Right atrium auricular region (tissue), 2 donors: ENCODE data around the gene CLDN6. TPM values are rescaled to one million over a fixed set of nuclear protein-coding genes. Genes with fewer than 3 reads are reported as not detected.
A peak's percentile ranks its signal among the peaks of the same experiment; 100 is the strongest.
"Not testable (repeated sequence)": the region's sequence is repeated elsewhere in the genome, so short reads cannot be mapped to it uniquely, and the experiment has no call there.

Experiments used
- DNase-seq: peaks from one replicate; pipeline ENCODE4 v3.0.0-alpha.2; 2019; ENCODE audit warnings: low spot score
- H3K27ac ChIP-seq, 2 donors: fragments of 200-600 bp; sonication (generic); 1 replicate in 1 of 2; 2 replicates in 1 of 2; pipeline ENCODE4 v1.5.1; 2016 to 2019
- H3K27me3 ChIP-seq, 2 donors: fragments of 200-600 bp; sonication (generic); one replicate each; pipeline versions ENCODE4 v1.5.1 to v1.6.0; 2017 to 2019
- H3K36me3 ChIP-seq: fragments of 200-600 bp; sonication (generic); one replicate; pipeline ENCODE4 v1.5.1; 2016
- H3K4me1 ChIP-seq, 2 donors: fragments of 200-600 bp; sonication (generic); one replicate each; pipeline versions ENCODE4 v1.5.1 to v1.6.0; 2017 to 2019
- H3K4me3 ChIP-seq, 2 donors: fragments of 200-600 bp; sonication (generic); 1 replicate in 1 of 2; 2 replicates in 1 of 2; pipeline ENCODE4 v1.5.1; 2017 to 2019; ENCODE audit warnings: mild to moderate bottlenecking in 1 of 2, moderate library complexity in 1 of 2
- H3K9me3 ChIP-seq, 2 donors: fragments of 200-600 bp; sonication (generic); one replicate each; pipeline ENCODE4 v1.5.1; 2019
- total RNA-seq, 2 donors: library from RNA; depleted of rRNA; stranded (reverse); fragments of >200 nt; gene quantifications; one replicate each; pipeline ENCODE4 v1.1.0, GENCODE V29; 2016
- TF ChIP-seq, protein P1 (sequence below), 2 donors: fragments of 200-600 bp; sonication (generic); IDR thresholded peaks; one replicate each; pipeline ENCODE4 v1.5.1; 2019; ENCODE audit warnings: antibody characterized with exemption in 2 of 2

The CLDN6 gene
- total RNA-seq, 2 donors from 2014 or later, result not detected

DNA sequence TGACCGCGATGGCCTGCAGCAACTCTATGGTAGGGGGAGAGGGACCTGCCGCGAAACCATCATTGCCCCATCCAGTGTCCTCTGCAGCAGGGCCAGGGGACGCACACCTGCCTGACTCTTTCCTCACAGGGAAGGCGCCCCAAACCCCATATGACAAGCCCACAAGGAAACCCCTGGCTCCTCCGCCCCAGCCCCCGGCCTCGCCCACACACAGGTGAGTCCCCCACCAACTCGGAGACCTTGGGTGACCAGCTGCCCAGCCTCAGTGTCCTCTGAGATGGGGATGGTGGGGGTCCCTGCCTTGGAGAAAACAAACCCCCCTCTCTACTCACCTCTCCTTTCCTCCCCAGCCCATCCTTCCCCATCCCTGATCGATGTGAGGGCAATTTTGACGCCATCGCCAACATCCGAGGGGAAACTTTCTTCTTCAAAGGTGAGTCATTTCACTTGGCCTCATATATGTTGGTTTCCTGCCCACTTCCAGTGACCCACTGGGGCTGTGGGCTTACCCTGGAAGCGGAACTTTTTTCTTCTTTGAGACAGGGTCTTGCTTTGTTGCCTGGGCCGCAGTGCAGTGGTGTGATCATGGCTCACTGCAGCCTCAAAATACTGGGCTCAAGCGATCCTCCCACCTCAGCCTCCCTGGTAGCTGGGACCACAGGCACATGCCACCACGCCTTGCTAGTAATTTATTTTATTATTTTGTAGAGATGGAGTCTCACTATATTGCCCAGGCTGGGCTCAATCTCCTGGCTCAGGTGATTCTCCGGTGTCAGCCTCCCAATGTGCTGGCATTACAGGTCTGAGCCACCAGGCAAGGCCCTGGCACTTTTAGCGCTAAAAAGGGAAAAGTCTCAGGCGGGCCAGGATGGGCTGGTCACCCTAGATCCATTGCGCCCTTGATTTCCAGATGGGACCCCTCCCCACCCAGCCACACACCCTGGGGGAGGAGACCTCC lies 39.5 kb upstream of the CLDN6 start:
- no peaks in the 10 kb centered on the region for H3K27me3 ChIP-seq
- H3K9me3 ChIP-seq, result no peaks in the 10 kb centered on the region
- peaks cover 0 to 21% of the 10 kb centered on the region in 2 donors for H3K4me1 ChIP-seq
- TF ChIP-seq, protein P1, sequence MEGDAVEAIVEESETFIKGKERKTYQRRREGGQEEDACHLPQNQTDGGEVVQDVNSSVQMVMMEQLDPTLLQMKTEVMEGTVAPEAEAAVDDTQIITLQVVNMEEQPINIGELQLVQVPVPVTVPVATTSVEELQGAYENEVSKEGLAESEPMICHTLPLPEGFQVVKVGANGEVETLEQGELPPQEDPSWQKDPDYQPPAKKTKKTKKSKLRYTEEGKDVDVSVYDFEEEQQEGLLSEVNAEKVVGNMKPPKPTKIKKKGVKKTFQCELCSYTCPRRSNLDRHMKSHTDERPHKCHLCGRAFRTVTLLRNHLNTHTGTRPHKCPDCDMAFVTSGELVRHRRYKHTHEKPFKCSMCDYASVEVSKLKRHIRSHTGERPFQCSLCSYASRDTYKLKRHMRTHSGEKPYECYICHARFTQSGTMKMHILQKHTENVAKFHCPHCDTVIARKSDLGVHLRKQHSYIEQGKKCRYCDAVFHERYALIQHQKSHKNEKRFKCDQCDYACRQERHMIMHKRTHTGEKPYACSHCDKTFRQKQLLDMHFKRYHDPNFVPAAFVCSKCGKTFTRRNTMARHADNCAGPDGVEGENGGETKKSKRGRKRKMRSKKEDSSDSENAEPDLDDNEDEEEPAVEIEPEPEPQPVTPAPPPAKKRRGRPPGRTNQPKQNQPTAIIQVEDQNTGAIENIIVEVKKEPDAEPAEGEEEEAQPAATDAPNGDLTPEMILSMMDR (IDR thresholded peaks at IDR 0.05), result no peak
- no peaks in the 10 kb centered on the region for H3K36me3 ChIP-seq
- no peak overlapping the region for H3K27ac ChIP-seq
- H3K4me3 ChIP-seq, result peak overlapping the region in 1 of 2 donors; percentile 95
- DNase-seq, result no peak

- Histone ChIP-seq H3K4me1 (peaks cover 0 to 21% of the 10 kb centered on the region in 2 donors), H3K36me3 (no peaks in the 10 kb centered on the region), H3K27me3 (no peaks in the 10 kb centered on the region), H3K4me3 (no peak overlapping the region), H3K27ac (no peak overlapping the region), H3K9me3 (no peaks in the 10 kb centered on the region)
- no peak for DNase-seq
- TF ChIP-seq, protein P1 (IDR thresholded peaks at IDR 0.05), result no peak
Measured at GRCh38 chr16:3056336-3057180, 38.6 kb upstream of the CLDN6 start.

DNA sequence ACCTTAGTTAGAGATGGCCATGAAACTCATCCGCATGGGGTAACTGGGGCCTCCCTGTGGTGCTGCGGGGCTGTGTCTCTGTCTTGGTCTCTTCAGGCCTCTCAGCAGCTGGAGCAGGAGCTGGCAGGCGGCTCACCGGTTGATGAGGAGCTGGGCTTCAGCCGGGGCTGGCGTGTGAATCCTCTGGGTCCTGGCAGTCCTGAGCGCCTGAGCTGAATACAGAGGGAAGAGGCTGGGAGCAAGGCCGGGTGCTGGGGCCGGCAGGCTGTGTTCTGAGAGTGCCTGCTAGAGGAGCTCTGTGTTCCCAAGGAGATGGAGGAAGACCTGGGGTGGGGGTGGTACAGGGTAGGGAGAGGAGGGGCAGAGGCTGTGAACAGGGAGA lies 37.7 kb upstream of the CLDN6 start:
- DNase-seq, H3K27ac ChIP-seq, H3K4me3 ChIP-seq, H3K9me3 ChIP-seq, H3K27me3 ChIP-seq, H3K36me3 ChIP-seq: not testable (repeated sequence)
- peaks cover 0 to 21% of the 10 kb centered on the region in 2 donors for H3K4me1 ChIP-seq

DNA sequence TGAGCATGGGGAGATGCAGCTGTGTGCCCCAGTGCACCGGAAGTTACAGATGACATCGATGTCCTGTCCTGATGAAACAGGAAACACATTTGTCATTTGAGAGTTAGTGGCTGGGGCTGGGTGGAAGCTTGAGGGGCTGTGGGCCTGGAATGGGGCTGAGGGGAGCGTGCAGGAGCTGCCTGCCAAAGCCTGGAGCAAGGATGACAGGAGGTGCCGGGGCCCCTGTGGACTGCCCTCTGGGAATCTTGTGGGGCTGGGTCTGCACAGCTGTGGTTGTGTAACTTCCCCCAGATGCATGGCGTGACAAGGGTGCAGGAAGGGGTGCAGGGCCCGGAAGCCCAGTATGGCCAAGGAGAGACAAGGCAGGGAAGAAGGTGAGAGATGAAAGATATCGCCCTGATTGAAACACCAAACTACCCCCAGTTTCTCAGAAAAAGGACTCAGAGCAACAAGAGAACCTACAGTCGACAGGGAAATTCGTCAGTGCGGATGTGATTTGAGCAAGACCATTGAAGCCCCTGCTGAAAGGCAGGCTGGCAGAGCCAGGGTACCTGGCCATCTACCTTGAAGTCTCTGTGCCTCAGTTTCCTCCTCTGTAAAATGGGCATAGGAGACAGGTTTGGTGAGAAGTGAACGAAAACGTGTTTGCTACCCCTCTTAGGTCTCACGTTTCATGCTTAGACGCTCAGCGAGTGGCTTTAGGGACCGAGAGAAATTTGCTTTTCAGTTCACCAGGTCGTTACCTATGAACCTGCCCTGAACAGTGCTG lies 37.2 kb upstream of the CLDN6 start:
- TF ChIP-seq, protein P1 (IDR thresholded peaks at IDR 0.05), result no peak
- no peaks in the 10 kb centered on the region for H3K27me3 ChIP-seq
- no peak overlapping the region for H3K27ac ChIP-seq
- DNase-seq, result no peak
- no peak overlapping the region for H3K4me3 ChIP-seq
- peaks cover 0 to 19% of the 10 kb centered on the region in 2 donors for H3K4me1 ChIP-seq
- no peaks in the 10 kb centered on the region for H3K9me3 ChIP-seq
- no peaks in the 10 kb centered on the region for H3K36me3 ChIP-seq

GRCh38 chr16:3053330-3053710 lies 35.3 kb upstream of the CLDN6 start:
- not testable (repeated sequence) for H3K27ac ChIP-seq, H3K9me3 ChIP-seq, H3K27me3 ChIP-seq, DNase-seq, H3K4me3 ChIP-seq, H3K4me1 ChIP-seq, H3K36me3 ChIP-seq

- H3K27me3 ChIP-seq, H3K27ac ChIP-seq, H3K9me3 ChIP-seq, H3K36me3 ChIP-seq, H3K4me1 ChIP-seq, DNase-seq, H3K4me3 ChIP-seq: not testable (repeated sequence)
Measured at GRCh38 chr16:3052571-3053329, 34.8 kb upstream of the CLDN6 start.
